DMS53 (cell line): ENCODE measurements around the gene FSTL4.

ENCODE experiments used
- DNase-seq: peaks from one replicate; lab custom pipeline; 2025; lab: John Stamatoyannopoulos, UW

FSTL4 gene

GRCh38 chr5:133290669-133291240 is 321.6 kb downstream of the FSTL4 start:
- DNase-seq: no peak

GRCh38 chr5:133289686-133290367 is 322.5 kb downstream of the FSTL4 start:
- DNase-seq: no peak

GRCh38 chr5:133287500-133287899 is 324.8 kb downstream of the FSTL4 start:
- peak; percentile 51 for DNase-seq

- DNase-seq: no peak
Measured at GRCh38 chr5:133286483-133286882, 325.9 kb downstream of the FSTL4 start.

DNA sequence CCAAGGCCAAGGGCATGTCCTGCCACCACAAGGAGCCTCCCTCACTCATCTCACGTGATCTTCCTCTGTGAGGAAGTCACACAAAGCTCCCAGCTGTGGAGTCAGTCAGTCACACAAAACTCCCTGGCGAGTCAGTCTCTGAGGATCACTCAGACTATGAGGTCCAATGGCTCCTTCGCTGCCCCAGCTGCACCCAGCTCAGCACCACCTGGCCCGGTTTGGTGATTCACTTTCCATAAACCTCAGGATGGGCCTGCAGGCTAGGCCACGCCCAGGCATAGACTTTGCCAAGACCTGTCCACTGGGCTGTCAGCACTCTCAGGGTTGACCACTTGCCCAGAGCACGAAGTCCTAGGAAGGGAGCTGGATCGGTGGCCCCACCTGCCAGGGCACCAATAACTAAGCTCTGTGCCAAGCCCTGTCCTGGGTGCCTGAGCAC is 326.7 kb downstream of the FSTL4 start:
- DNase-seq: peak; percentile 24

DNA sequence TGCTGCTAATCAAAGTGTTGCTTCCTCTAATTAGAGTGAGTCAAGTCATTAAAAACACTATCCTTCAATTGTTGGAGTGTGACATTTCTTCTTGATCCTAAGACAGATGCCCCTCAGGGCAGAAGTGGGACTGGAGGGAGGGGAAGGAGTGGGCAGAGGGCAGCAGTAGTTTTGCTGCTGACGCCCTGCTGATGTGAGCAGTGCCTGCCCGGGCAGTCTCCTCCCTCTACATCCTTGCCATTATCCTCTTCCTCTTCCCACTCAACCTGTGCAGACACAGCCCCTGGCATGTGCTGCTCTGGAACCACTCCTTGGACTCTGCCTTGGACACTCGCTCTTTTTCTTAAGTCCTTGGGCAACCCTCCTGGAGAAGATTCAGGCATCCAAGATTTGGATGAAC is 328.0 kb downstream of the FSTL4 start:
- DNase-seq: no peak

DNA sequence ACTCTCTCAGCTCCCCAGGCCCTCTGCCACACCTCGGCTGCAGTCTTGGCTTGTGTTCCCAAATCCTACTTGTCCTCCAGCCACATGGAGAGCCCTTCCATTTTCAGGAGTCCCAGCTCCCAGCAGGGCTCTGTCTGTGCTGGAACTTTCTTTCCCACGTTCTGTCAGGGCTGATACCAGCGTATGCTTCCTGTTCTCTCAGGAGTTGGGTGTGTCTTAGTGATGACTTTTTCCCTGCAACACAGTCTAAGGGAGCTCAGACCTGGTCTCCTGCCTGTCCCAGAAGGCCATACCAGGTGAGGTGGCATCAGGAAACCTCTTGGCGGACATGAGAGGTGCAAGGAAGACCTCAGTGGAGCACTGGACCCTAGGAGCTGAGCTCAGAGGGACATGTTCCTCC is 334.0 kb downstream of the FSTL4 start:
- no peak for DNase-seq

- DNase-seq: no peak
Measured at GRCh38 chr5:133277744-133278143, 334.6 kb downstream of the FSTL4 start.

- DNase-seq: no peak
Measured at GRCh38 chr5:133276171-133276570, 336.2 kb downstream of the FSTL4 start.

- no peak for DNase-seq
Measured at GRCh38 chr5:133275631-133276030, 336.7 kb downstream of the FSTL4 start.

DNA sequence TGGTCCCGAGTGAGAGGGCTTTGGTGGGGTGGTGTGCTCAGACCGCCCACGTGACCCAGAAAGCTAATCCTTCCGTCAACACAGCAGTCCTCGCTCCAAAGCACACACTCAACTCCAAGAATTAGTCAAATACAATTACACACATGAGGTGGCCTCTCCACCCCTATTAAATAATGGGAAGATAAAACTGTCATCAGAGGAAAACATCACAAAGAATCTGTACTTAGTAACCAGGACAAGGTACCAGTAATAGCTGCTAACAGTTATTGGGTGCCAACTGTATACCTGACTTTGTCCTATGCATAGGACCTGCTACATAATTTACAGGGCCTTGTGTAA is 337.8 kb downstream of the FSTL4 start:
- DNase-seq: peak; percentile 92

DNA sequence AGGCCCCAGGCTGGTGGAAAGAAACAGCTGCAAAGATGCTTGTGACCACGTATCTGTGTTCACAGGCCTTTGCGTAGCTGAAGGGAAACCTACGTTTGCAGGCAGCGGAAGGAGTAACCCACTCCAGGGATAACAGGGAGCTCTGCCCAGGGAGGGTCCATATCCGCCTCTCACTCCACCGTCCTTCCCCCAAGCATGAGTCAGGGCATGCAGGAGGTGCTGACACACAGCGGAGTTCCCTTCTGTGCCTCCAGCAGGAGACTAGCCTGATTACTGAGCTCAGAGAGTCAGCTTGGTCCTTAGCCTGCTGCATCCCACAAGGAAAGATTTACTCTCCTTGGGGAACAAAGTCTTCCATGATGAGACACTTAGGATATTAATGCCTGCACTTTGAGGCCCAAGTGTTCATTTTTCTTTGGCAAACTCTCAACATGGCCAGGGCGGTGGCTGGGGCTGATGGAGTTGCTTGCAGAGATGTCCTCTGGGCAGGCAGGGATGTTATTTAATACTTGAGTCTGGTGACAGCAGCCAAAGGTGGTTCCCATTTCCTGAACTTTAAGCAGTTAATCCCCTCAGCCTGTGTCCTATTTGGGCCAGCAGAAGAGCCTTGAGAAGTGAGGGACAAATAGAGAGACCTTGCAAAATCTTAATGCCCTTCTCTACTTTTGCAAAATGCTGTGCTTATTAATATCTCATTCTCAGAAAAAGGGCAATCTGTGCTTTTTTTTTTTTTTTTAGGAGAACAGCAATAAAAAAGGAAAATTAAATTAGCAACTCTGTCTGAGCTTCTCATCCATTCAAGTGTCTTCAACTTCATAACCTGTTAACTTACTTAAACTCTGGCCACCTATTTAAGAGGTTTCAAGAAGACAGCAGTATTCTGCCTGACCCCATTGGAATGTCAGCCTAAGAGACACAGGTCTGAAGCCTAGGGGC is 338.4 kb downstream of the FSTL4 start:
- peak; percentile 25 for DNase-seq

GRCh38 chr5:133272345-133272744 is 340.0 kb downstream of the FSTL4 start:
- no peak for DNase-seq

GRCh38 chr5:133271606-133272005 is 340.7 kb downstream of the FSTL4 start:
- no peak for DNase-seq

GRCh38 chr5:133269691-133270090 is 342.6 kb downstream of the FSTL4 start:
- no peak for DNase-seq

DNA sequence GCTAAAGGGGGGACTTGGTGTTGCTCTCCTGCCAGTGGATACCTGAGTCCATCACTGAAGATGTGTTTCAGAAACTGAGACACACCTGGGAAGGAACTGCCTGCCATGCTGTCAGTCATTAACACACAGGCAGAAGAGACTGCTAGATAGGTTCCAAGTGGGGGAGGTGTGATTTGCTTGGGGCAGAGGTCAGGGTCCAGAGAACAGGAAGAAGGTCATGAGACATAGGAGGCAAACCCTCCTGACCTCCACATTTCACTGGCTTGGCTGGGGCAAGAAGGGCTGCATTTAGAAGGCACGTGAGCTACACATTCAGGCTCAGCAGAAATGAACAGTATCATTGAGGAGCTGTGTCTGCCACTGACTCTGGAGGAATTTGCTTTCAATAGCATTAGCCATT is 344.7 kb downstream of the FSTL4 start:
- no peak for DNase-seq

- no peak for DNase-seq
Measured at GRCh38 chr5:133266966-133267365, 345.4 kb downstream of the FSTL4 start.

DNA sequence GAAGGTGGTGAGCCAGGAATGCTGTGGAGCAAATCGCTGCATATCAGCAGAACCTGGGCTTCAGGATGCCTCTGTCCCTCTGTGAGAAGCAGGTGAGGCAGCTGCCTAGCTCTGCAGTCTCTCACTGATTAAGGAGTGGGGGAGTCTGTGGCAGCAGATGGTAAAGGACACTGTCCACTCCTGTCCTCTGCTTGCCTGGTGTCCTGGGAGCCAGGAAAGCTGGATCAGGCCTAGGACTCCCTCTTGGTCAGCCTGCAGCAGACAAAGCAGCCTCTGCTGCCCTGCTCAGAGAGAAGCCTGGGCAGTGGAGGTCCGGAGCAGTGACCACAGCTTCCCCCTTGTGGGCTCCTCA is 345.8 kb downstream of the FSTL4 start:
- DNase-seq: no peak

- DNase-seq: no peak
Measured at GRCh38 chr5:133265720-133266526, 346.4 kb downstream of the FSTL4 start.

- DNase-seq: no peak
Measured at GRCh38 chr5:133265257-133265656, 347.1 kb downstream of the FSTL4 start.

GRCh38 chr5:133262690-133263089 is 349.7 kb downstream of the FSTL4 start:
- DNase-seq: no peak

DNA sequence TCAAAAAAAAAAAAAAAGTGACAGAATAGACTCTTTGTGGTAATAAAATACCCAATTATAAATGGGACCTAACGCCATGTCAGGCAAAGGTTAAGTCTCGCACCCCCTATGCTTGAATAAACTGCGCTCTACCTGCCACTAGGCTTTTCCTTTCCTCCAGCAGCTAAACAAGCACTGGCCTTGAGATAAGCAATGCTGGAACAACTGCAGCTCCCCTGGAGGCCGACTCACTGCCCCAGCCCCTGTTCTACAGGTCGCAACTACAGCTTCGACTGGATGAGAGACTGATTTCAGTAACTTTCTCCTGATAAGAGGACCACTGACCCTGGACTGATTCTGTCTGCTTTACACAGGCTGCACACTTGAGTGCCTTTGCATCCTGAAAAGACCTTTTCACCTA is 350.3 kb downstream of the FSTL4 start:
- no peak for DNase-seq
